ENCODE data around the gene FBXL19.

DNA sequence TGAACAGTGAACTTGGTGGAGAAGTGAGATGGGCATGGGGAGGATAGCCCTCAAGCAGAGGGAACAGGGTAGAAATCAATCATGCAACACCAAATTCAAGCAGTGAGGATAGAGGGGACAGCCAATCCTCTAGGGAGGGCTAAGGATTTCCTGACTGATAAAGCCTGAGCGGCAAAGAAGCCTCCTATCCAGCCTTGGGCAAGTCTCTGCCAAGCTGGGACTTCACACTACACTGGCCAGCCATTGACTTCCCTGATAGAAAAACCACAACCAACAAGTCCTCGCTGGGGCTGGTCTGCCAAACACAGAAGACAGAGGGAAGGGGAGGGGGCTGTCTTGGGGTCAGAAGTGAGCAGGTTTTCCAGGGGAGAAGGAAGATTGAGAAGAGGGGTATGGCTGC, 2.5 kb upstream of the FBXL19 start:
- TF ChIP-seq, protein P1, sequence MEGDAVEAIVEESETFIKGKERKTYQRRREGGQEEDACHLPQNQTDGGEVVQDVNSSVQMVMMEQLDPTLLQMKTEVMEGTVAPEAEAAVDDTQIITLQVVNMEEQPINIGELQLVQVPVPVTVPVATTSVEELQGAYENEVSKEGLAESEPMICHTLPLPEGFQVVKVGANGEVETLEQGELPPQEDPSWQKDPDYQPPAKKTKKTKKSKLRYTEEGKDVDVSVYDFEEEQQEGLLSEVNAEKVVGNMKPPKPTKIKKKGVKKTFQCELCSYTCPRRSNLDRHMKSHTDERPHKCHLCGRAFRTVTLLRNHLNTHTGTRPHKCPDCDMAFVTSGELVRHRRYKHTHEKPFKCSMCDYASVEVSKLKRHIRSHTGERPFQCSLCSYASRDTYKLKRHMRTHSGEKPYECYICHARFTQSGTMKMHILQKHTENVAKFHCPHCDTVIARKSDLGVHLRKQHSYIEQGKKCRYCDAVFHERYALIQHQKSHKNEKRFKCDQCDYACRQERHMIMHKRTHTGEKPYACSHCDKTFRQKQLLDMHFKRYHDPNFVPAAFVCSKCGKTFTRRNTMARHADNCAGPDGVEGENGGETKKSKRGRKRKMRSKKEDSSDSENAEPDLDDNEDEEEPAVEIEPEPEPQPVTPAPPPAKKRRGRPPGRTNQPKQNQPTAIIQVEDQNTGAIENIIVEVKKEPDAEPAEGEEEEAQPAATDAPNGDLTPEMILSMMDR (IDR thresholded peaks at IDR 0.05), result no peak
- no peak for TF ChIP-seq TEAD4 (CRISPR knock-in tag; IDR thresholded peaks at IDR 0.05)
- no peak for TF ChIP-seq SMAD4 (CRISPR knock-in tag; IDR thresholded peaks at IDR 0.05)
- no peak for TF ChIP-seq GABPB1 (CRISPR knock-in tag; IDR thresholded peaks at IDR 0.05)
- no peak for TF ChIP-seq CREB1 (CRISPR knock-in tag; IDR thresholded peaks at IDR 0.05)
- TF ChIP-seq, protein P2, sequence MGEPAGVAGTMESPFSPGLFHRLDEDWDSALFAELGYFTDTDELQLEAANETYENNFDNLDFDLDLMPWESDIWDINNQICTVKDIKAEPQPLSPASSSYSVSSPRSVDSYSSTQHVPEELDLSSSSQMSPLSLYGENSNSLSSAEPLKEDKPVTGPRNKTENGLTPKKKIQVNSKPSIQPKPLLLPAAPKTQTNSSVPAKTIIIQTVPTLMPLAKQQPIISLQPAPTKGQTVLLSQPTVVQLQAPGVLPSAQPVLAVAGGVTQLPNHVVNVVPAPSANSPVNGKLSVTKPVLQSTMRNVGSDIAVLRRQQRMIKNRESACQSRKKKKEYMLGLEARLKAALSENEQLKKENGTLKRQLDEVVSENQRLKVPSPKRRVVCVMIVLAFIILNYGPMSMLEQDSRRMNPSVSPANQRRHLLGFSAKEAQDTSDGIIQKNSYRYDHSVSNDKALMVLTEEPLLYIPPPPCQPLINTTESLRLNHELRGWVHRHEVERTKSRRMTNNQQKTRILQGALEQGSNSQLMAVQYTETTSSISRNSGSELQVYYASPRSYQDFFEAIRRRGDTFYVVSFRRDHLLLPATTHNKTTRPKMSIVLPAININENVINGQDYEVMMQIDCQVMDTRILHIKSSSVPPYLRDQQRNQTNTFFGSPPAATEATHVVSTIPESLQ (CRISPR knock-in tag; IDR thresholded peaks at IDR 0.05), result no peak
- TF ChIP-seq, protein P3, sequence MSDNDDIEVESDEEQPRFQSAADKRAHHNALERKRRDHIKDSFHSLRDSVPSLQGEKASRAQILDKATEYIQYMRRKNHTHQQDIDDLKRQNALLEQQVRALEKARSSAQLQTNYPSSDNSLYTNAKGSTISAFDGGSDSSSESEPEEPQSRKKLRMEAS (CRISPR knock-in tag; IDR thresholded peaks at IDR 0.05), result no peak
- TF ChIP-seq, protein P4, sequence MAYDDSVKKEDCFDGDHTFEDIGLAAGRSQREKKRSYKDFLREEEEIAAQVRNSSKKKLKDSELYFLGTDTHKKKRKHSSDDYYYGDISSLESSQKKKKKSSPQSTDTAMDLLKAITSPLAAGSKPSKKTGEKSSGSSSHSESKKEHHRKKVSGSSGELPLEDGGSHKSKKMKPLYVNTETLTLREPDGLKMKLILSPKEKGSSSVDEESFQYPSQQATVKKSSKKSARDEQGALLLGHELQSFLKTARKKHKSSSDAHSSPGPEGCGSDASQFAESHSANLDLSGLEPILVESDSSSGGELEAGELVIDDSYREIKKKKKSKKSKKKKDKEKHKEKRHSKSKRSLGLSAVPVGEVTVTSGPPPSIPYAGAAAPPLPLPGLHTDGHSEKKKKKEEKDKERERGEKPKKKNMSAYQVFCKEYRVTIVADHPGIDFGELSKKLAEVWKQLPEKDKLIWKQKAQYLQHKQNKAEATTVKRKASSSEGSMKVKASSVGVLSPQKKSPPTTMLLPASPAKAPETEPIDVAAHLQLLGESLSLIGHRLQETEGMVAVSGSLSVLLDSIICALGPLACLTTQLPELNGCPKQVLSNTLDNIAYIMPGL (CRISPR knock-in tag; IDR thresholded peaks at IDR 0.05), result no peak

Measured in WTC11 (cell line).